Peyer's patch (tissue), 4 donors: Measurements from ENCODE around the gene TLE7.

ENCODE experiments used
- POLR2A ChIP-seq, 2 donors: fragments of 450-650 bp; IDR thresholded peaks; one replicate each; pipeline ENCODE4 v1.5.1; 2017; ENCODE audit warnings: antibody characterized with exemption in 2 of 2, mild to moderate bottlenecking in 2 of 2, moderate library complexity in 2 of 2
- TF ChIP-seq, protein P1 (sequence below), 6 experiments: fragments of 450-650 bp in 4 of 6; fragments of 200-600 bp in 2 of 6; sonication (generic) in 1 of 6; IDR thresholded peaks; one replicate each; pipeline ENCODE4 v1.5.1; 2017 to 2019; ENCODE audit warnings: antibody characterized with exemption in 6 of 6, mild to moderate bottlenecking in 3 of 6, moderate library complexity in 1 of 6

DNA sequence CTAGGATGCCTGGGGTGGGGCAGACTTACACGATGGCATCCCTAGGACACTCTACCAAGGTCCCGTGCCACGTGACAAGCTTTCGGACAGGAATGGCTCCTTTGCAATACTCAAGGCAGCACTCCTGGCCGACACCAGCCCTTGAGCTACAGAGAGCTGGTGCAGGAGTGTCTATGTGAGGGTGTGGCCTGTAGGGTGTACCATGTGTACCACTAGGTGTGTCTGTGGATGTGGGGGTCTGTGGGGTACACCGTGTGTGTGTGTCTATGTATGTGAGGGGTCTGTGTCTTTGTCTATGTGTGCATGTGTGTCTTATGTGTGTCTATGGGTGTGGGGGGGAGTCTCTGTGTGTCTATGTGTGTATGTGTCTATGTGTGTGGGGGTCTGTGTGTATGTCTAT is 1.9 kb upstream of the TLE7 start:
- TF ChIP-seq, protein P1, sequence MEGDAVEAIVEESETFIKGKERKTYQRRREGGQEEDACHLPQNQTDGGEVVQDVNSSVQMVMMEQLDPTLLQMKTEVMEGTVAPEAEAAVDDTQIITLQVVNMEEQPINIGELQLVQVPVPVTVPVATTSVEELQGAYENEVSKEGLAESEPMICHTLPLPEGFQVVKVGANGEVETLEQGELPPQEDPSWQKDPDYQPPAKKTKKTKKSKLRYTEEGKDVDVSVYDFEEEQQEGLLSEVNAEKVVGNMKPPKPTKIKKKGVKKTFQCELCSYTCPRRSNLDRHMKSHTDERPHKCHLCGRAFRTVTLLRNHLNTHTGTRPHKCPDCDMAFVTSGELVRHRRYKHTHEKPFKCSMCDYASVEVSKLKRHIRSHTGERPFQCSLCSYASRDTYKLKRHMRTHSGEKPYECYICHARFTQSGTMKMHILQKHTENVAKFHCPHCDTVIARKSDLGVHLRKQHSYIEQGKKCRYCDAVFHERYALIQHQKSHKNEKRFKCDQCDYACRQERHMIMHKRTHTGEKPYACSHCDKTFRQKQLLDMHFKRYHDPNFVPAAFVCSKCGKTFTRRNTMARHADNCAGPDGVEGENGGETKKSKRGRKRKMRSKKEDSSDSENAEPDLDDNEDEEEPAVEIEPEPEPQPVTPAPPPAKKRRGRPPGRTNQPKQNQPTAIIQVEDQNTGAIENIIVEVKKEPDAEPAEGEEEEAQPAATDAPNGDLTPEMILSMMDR (IDR thresholded peaks at IDR 0.05): no peak
- TF ChIP-seq POLR2A (IDR thresholded peaks at IDR 0.05): no peak
